Coronary artery (tissue), 2 donors: Measurements from ENCODE around the gene KRT16.
"Not testable (repeated sequence)": the region's sequence is repeated elsewhere in the genome, so short reads cannot be mapped to it uniquely, and the experiment has no call there.

Experiments used
- DNase-seq: peaks from one replicate; pipeline ENCODE4 v3.0.0-alpha.2; 2017; ENCODE audit warnings: low spot score
- H3K27ac ChIP-seq, 2 donors: fragments of 200-600 bp; sonication (generic); one replicate each; pipeline ENCODE4 v1.5.1; 2016 to 2019
- H3K4me3 ChIP-seq: fragments of 200-600 bp; sonication (generic); 2 replicates; pipeline ENCODE4 v1.5.1; 2016; ENCODE audit warnings: mild to moderate bottlenecking, moderate library complexity
- TF ChIP-seq, protein P1 (sequence below): fragments of 200-600 bp; sonication (generic); IDR thresholded peaks from one replicate; pipeline ENCODE4 v1.5.1; 2019; ENCODE audit warnings: antibody characterized with exemption

The KRT16 gene

DNA sequence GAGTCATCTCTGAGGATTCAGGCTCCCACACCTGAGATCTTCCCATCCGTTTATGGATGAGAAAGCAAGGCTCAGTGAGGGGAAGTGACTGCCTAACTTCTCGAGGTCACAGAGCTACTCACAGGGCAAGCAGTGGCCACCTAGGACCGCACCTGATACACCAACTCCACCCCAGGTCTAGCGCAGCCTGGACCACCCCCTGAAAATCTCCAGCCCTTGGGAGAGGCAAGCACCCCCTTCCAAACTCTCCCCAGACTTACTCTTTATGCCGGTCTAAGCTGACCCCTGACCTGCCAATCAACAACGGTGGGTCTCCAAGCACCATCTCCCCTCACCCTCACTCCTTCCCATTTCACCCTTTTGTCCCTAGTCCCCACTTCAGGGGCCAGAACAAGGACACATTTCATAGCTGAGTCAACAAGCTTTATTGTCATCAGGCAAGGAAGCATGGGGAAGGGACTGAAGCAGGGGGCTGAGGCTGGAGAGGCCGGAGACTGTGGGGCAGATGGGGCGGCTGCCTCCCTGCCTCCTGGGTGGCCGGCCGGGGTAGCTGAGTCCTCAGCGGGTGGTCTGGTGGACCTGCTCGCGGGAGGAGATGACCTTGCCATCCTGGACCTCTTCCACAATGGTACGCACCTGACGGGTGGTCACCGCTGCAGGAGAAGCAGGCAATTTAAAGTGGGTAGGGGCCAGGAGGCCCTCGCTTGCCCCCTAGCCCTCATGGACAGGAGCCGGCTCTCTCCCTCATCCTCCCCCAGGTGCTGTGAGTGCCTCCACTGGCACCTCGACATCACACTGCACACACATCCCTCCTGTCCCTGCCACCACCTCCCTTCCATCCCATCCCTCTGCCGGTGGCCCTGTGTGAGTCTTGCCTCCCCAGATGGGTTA is 6.7 kb upstream of the KRT16 start:
- DNase-seq = no peak
- Histone ChIP-seq H3K4me3 (no peak overlapping the region), H3K27ac (no peak overlapping the region)
- TF ChIP-seq, protein P1, sequence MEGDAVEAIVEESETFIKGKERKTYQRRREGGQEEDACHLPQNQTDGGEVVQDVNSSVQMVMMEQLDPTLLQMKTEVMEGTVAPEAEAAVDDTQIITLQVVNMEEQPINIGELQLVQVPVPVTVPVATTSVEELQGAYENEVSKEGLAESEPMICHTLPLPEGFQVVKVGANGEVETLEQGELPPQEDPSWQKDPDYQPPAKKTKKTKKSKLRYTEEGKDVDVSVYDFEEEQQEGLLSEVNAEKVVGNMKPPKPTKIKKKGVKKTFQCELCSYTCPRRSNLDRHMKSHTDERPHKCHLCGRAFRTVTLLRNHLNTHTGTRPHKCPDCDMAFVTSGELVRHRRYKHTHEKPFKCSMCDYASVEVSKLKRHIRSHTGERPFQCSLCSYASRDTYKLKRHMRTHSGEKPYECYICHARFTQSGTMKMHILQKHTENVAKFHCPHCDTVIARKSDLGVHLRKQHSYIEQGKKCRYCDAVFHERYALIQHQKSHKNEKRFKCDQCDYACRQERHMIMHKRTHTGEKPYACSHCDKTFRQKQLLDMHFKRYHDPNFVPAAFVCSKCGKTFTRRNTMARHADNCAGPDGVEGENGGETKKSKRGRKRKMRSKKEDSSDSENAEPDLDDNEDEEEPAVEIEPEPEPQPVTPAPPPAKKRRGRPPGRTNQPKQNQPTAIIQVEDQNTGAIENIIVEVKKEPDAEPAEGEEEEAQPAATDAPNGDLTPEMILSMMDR = no peak

DNA sequence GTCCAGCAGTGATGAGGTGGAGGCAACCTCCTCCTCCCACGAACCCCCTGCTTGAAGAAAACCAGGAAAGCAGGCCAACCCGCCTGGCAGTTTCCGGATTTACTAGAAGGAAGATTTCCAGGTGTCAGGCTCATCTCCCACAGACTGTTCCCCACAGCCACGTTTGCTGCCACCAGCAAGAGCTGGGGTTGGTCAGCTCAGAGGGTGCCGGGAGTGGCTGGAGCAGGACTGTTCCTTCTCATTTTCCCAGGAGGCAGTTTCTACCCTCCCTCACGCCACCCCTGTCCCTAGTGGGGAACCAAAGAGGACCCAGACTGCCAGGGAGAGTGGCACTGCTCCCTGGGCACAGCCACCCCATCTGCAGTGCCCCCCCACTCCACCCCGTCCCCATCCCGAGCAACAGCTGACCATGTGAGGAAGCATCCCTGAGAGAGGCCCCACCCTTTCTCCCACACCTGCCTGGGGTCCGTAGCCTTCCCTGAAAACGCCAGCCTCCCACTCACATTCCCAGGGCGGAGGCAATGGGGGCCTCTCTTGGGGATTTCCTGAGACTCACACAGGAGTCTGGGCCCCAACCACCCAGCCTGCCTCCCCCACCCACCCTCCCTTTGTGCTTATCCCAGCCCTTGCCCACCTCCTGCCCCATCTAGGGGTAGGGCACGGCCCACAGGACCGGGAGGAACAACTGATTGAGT is 5.9 kb upstream of the KRT16 start:
- no peak overlapping the region for H3K27ac ChIP-seq
- TF ChIP-seq, protein P1 = no peak
- no peak overlapping the region for H3K4me3 ChIP-seq
- DNase-seq = no peak

DNA sequence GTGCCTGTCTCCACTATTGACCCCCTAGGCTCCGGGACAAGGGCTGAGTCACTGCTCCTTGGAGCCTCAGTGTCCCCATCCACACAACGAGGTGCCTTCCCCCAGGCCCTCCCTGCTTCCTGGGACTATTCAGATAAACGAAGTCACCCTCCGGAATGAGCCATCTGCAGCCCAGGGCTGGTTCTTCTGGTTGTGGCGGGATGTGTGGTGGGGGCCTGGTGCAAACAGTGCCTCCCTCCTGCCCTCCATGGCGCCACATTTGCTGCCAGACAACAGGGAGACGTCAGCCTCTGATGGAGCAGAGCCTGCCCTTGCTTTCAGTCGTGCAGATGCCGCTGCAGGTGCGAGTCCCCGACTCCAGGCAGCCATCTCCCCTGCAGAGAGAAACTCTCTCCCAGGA is 5.1 kb upstream of the KRT16 start:
- no peak overlapping the region for H3K4me3 ChIP-seq
- TF ChIP-seq, protein P1 = no peak
- no peak overlapping the region for H3K27ac ChIP-seq
- no peak for DNase-seq

DNA sequence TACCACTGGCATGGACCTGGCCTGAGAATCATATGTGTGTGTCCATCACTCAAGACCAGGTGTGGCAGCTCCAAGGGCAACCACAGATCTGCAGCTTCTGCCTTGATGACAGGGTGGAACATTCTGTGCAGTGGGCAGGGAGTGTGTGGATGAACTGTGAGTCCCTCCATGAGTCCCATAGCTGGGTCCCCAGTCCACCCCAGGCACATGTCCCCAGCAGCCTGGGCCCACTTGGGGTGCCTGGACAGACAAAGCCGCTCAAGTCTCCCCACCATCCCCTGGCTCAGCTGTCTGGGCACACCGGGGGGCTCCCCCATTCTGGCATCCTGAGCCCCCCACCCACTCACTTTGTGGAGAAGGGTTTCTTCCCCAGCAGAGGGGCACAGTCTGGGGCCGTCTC is 4.6 kb upstream of the KRT16 start:
- TF ChIP-seq, protein P1 = no peak
- no peak for DNase-seq
- Histone ChIP-seq H3K4me3 (no peak overlapping the region), H3K27ac (no peak overlapping the region)

DNA sequence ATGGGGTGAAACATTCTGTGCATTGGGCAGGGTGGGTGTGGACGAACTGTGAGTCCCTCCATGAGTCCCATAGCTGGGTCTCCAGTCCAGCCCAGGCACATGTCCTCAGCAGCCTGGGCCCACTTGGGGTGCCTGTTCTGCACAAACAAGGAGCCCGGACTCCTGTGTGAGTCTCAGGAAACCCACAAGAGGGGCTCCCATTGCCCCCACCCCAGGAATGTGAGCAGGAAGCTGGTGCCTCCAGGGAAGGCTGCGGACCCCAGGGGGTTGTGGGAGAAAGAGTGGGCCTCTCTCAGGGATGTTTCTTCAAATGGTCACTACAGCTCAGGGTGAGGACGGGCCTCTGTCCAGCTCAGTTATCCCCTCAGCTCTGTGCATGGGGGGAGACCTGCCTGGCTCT is 3.9 kb upstream of the KRT16 start:
- not testable (repeated sequence) for H3K27ac ChIP-seq, DNase-seq, H3K4me3 ChIP-seq

DNA sequence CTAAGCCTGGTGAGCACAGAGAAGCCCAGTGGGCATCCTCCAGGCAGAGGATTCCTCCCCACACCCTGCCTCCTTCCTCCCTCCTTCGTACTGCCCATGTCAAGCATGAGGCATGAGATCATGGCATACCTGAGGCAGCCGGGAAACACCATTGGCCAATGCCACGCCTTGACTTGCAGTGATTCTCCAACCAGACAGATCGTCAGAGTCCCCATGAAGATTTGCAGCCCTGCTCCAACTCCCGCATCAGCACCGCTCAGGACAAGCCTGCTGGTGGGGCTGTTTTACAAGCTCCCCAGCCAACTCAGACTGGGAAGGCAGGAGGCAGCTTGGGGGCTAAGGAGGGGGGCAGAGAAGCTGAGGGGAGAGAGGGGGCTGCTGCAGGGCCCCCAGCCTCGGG is 2.9 kb upstream of the KRT16 start:
- H3K27ac ChIP-seq = no peak overlapping the region
- TF ChIP-seq, protein P1 = no peak
- H3K4me3 ChIP-seq = no peak overlapping the region
- DNase-seq = no peak

DNA sequence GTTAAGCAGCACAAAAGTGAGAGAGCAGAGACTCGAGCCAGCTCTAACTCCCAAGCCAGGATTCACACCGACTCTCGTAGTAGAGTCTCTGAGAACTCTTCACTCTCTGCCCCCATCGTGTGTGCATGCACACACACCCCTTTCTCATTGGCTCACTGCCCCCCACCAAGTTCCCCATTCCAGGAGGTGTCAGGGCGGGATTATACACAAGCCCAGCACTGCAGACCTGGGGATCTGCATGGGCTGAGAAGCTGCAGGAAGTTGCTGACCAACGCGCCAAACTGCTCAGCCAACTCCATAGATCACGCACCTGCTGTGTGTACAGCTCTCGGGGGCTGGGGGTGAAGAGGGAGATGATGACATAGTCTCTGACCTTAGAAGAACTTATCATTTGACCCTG is 2.2 kb upstream of the KRT16 start:
- not testable (repeated sequence) for H3K27ac ChIP-seq, H3K4me3 ChIP-seq, DNase-seq

DNA sequence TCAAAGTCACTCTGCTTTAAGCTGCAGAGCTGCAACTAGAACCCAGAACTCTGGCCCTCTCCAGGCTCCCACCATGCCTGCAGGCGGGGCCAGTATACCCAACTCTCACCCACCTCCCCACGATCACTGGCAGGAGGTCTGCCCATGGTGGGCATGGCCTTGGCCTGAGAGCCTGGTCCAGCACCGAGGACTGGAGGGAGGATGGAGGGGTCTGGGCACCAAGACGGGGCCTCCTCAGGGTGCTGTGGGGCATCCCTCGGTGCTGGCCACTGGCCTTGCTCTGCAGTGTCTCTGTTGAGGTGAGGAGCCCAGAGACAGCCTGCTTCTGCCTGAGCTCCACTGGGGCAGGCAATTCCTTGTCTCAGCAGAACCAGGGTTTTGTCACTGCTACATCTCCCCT is 1.5 kb upstream of the KRT16 start:
- Histone ChIP-seq H3K4me3 (no peak overlapping the region), H3K27ac (no peak overlapping the region)
- TF ChIP-seq, protein P1 = no peak
- DNase-seq = no peak
